Activated CD4-positive, alpha-beta memory T cell treated with anti-CD3 and anti-CD28 coated beads for 36 hours (primary cell): ENCODE data around the gene THOC6. TPM values are rescaled to one million over a fixed set of nuclear protein-coding genes. Genes with fewer than 3 reads are reported as not detected.

Experiments used
- CTCF ChIA-PET: fragments of 350-600 bp; sonication (Branson Sonifier 250); formaldehyde crosslinking; loops from one replicate; lab custom pipeline; 2021; ENCODE audit warnings: antibody characterized with exemption, inconsistent platforms; lab: Charles Lee
- POLR2A ChIA-PET: fragments of 350-600 bp; sonication (Branson Sonifier 250); formaldehyde crosslinking; loops from one replicate; lab custom pipeline; 2021; ENCODE audit warnings: antibody characterized with exemption; lab: Charles Lee
- DNase-seq: peaks from one replicate; pipeline ENCODE4 v3.0.0-alpha.2; 2020
- H3K27ac Mint-ChIP-seq: one replicate; pipeline ENCODE4 v1.8.0; 2021; ENCODE audit warnings: mixed read lengths
- H3K27me3 Mint-ChIP-seq: one replicate; pipeline ENCODE4 v1.8.0; 2021; ENCODE audit warnings: mixed read lengths
- H3K36me3 Mint-ChIP-seq: one replicate; pipeline ENCODE4 v1.8.0; 2021; ENCODE audit warnings: mixed read lengths
- H3K4me1 Mint-ChIP-seq: one replicate; pipeline ENCODE4 v1.8.0; 2021; ENCODE audit warnings: low read depth, mixed read lengths
- H3K4me3 Mint-ChIP-seq: one replicate; pipeline ENCODE4 v1.8.0; 2021; ENCODE audit warnings: mild to moderate bottlenecking, mixed read lengths
- H3K9me3 Mint-ChIP-seq: one replicate; pipeline ENCODE4 v1.8.0; 2021; ENCODE audit warnings: mixed read lengths
- intact Hi-C: fragments of 100-400 bp; cut with micrococcal nuclease; formaldehyde crosslinking; loops from one replicate; pipeline ENCODE4 v1.15.1; 2023
- total RNA-seq, 2 experiments: library from RNA; stranded (reverse); gene quantifications; one replicate each; pipeline ENCODE4 v1.2.3, GENCODE V29; 2021

Gene THOC6
- total RNA-seq, 2 experiments from 2014 or later: 41.2 to 42.7 TPM

GRCh38 chr16:3076577-3076976 lies 52.7 kb downstream of the THOC6 start:
- Mint-ChIP-seq H3K27me3 (no peaks in the 10 kb centered on the region), H3K36me3 (peaks cover 30% of the 10 kb centered on the region), H3K4me1 (peaks cover 87% of the 10 kb centered on the region), H3K9me3 (peaks cover 26% of the 10 kb centered on the region), H3K4me3 (peak overlapping the region; percentile 78), H3K27ac (peak overlapping the region; percentile 99)
- CTCF ChIA-PET: interaction anchor here (1.0 to 5.5 kb wide), 10 partner anchors 10 to 74 kb away, joined by 3 to 38 read pairs (median 6); partner anchors contain the start of gene ZNF213
- intact Hi-C loops: no loop called here
- POLR2A ChIA-PET: interaction anchor here (0.7 to 4.7 kb wide), 6 partner anchors 10 to 29 kb away, joined by 3 to 89 read pairs (median 6); partner anchors contain the start of gene IL32
- DNase-seq: peak; percentile 28

Other genes starting within 250 kb of the THOC6 start
- gene ELOB, start 246.8 kb upstream of the THOC6 start, total RNA-seq: 100 to 1,000 TPM; 165 to 175 TPM
- gene PRSS33, start 236.5 kb upstream of the THOC6 start, total RNA-seq: not detected
- not detected for gene PRSS41, start 225.6 kb upstream of the THOC6 start, total RNA-seq
- 1 to 10 TPM; 4.7 to 6.2 TPM for gene PRSS21, start 206.8 kb upstream of the THOC6 start, total RNA-seq
- 1 to 10 TPM; 2.6 to 3.0 TPM for gene ZG16B, start 193.7 kb upstream of the THOC6 start, total RNA-seq
- gene PRSS22, start 165.9 kb upstream of the THOC6 start, total RNA-seq: under 1 TPM; 0.24 to 0.38 TPM
- gene FLYWCH2, start 140.8 kb upstream of the THOC6 start, total RNA-seq: 10 to 100 TPM; 19.1 to 19.4 TPM
- 10 to 100 TPM; 49.2 to 52.2 TPM for gene FLYWCH1, start 112.1 kb upstream of the THOC6 start, total RNA-seq
- gene KREMEN2, start 59.8 kb upstream of the THOC6 start, total RNA-seq: not detected
- 10 to 100 TPM; 37.0 to 37.9 TPM for gene PAQR4, start 54.7 kb upstream of the THOC6 start, total RNA-seq
- gene PKMYT1, start 43.6 kb upstream of the THOC6 start, total RNA-seq: 100 to 1,000 TPM; 123 to 134 TPM
- gene CLDN9, start 11.1 kb upstream of the THOC6 start, total RNA-seq: not detected
- gene CLDN6, start 5.9 kb upstream of the THOC6 start, total RNA-seq: not detected
- 1 to 10 TPM; 6.5 to 8.6 TPM for gene TNFRSF12A, start 3.7 kb upstream of the THOC6 start, total RNA-seq
- gene HCFC1R1, start 93 bp upstream of the THOC6 start, total RNA-seq: 10 to 100 TPM; 31.8 to 32.8 TPM
- under 1 TPM; 0.40 to 0.46 TPM for gene BICDL2, start 12.9 kb downstream of the THOC6 start, total RNA-seq
- 1 to 10 TPM; 2.2 TPM for gene MMP25, start 22.5 kb downstream of the THOC6 start, total RNA-seq
- 1,000 to 10,000 TPM; 2,504 to 2,532 TPM for gene IL32, start 41.6 kb downstream of the THOC6 start, total RNA-seq
- under 1 TPM in 1 of 2 experiments, not detected in 1; 0.19 TPM for gene ZSCAN10, start 75.3 kb downstream of the THOC6 start, total RNA-seq
- under 1 TPM in 1 of 2 experiments, not detected in 1; 0.21 TPM for gene ZNF205, start 88.6 kb downstream of the THOC6 start, total RNA-seq
- gene ZNF213, start 111.0 kb downstream of the THOC6 start, total RNA-seq: 1 to 10 TPM; 9.0 TPM
- not detected for gene OR1F1, start 164.2 kb downstream of the THOC6 start, total RNA-seq
- 10 to 100 TPM; 10.6 to 11.5 TPM for gene ZNF200, start 211.1 kb downstream of the THOC6 start, total RNA-seq
- gene MEFV, start 232.6 kb downstream of the THOC6 start, total RNA-seq: under 1 TPM; 0.07 to 0.17 TPM